WTC11 (cell line): ENCODE results near the gene MAPKAP1. TPM values are rescaled to one million over a fixed set of nuclear protein-coding genes. Genes with fewer than 3 reads are reported as not detected.

Source experiments
- ATAC-seq: fragments of 200-7000 bp; cut with Tn5 transposase; 2 replicates; pipeline ENCODE4 v1.10.0; 2021; ENCODE audit warnings: mild to moderate bottlenecking, moderate library complexity
- CTCF ChIA-PET: fragments of 300-600 bp; sonication (Branson Sonifier 250); formaldehyde crosslinking; loops from one replicate; lab custom pipeline; 2021; ENCODE audit warnings: antibody characterized with exemption; lab: Charles Lee
- POLR2A ChIA-PET: fragments of 350-600 bp; sonication (Branson Sonifier 250); formaldehyde crosslinking; loops from one replicate; lab custom pipeline; 2021; ENCODE audit warnings: antibody characterized with exemption; lab: Charles Lee
- DNase-seq: peaks from one replicate; pipeline ENCODE4 v3.0.0; 2021; ENCODE audit warnings: low spot score
- H3K27ac Mint-ChIP-seq: 2 replicates; pipeline ENCODE4 v1.8.0; 2021; ENCODE audit warnings: mixed read lengths
- H3K27me3 Mint-ChIP-seq: 2 replicates; pipeline ENCODE4 v1.8.0; 2021; ENCODE audit warnings: low read depth, mild to moderate bottlenecking, moderate library complexity, mixed read lengths
- H3K36me3 Mint-ChIP-seq: 2 replicates; pipeline ENCODE4 v1.8.0; 2021; ENCODE audit warnings: mixed read lengths
- H3K4me1 Mint-ChIP-seq: 2 replicates; pipeline ENCODE4 v1.8.0; 2022; ENCODE audit warnings: mixed read lengths
- H3K4me3 Mint-ChIP-seq: 2 replicates; pipeline ENCODE4 v1.8.0; 2021; ENCODE audit warnings: mild to moderate bottlenecking, moderate library complexity, mixed read lengths
- H3K9me3 Mint-ChIP-seq: 2 replicates; pipeline ENCODE4 v1.8.0; 2021; ENCODE audit warnings: mixed read lengths
- EMX1 ChIP-seq: fragments of 250-450 bp; sonication (Bioruptor Pico); IDR thresholded peaks from 2 replicates; pipeline ENCODE4 v1.8.0; 2021; ENCODE audit warnings: mild to moderate bottlenecking
- ETV6 ChIP-seq: sonication (generic); formaldehyde crosslinking; IDR thresholded peaks from 2 replicates; pipeline ENCODE4 v1.8.1; 2022; ENCODE audit warnings: mild to moderate bottlenecking, missing genetic modification reagents
- GABPB1 ChIP-seq: sonication (generic); formaldehyde crosslinking; IDR thresholded peaks from 2 replicates; pipeline ENCODE4 v1.8.1; 2023; ENCODE audit warnings: mild to moderate bottlenecking, missing genetic modification reagents
- GRHL2 ChIP-seq: fragments of 250-450 bp; sonication (Bioruptor Pico); IDR thresholded peaks from 2 replicates; pipeline ENCODE4 v1.8.0; 2022; ENCODE audit warnings: mild to moderate bottlenecking, moderate library complexity; ENCODE audit not compliant: insufficient replicate concordance, severe bottlenecking
- IRF2 ChIP-seq: sonication (generic); formaldehyde crosslinking; IDR thresholded peaks from 2 replicates; pipeline ENCODE4 v1.8.0; 2022; ENCODE audit warnings: low read depth, missing genetic modification reagents, borderline replicate concordance
- JAZF1 ChIP-seq: fragments of 250-450 bp; sonication (Bioruptor Pico); IDR thresholded peaks from 2 replicates; pipeline ENCODE4 v1.9.0; 2021; ENCODE audit warnings: moderate library complexity, mild to moderate bottlenecking, inconsistent platforms
- MYBL2 ChIP-seq: sonication (generic); formaldehyde crosslinking; IDR thresholded peaks from 2 replicates; pipeline ENCODE4 v1.8.1; 2023; ENCODE audit warnings: mild to moderate bottlenecking, moderate library complexity, missing genetic modification reagents
- NR1H2 ChIP-seq: sonication (generic); formaldehyde crosslinking; IDR thresholded peaks from 2 replicates; pipeline ENCODE4 v1.9.0; 2021; ENCODE audit warnings: mild to moderate bottlenecking, moderate library complexity, missing genetic modification reagents
- RORB ChIP-seq: fragments of 250-450 bp; sonication (Bioruptor Pico); IDR thresholded peaks from 2 replicates; pipeline ENCODE4 v1.9.0; 2021; ENCODE audit warnings: mild to moderate bottlenecking
- SP1 ChIP-seq: sonication (generic); formaldehyde crosslinking; conservative IDR thresholded peaks from 2 replicates; pipeline ENCODE4 v1.8.1; 2022; ENCODE audit warnings: missing genetic modification reagents
- STAT6 ChIP-seq: sonication (generic); formaldehyde crosslinking; conservative IDR thresholded peaks from 2 replicates; pipeline ENCODE4 v1.8.1; 2023; ENCODE audit warnings: mild to moderate bottlenecking, low read depth, missing genetic modification reagents, moderate library complexity
- TP53 ChIP-seq: sonication (generic); formaldehyde crosslinking; IDR thresholded peaks from 2 replicates; pipeline ENCODE4 v1.8.1; 2023; ENCODE audit warnings: mild to moderate bottlenecking, missing genetic modification reagents
- ZNF232 ChIP-seq: sonication (generic); formaldehyde crosslinking; IDR thresholded peaks from 2 replicates; pipeline ENCODE4 v1.8.0; 2022; ENCODE audit warnings: mild to moderate bottlenecking, missing genetic modification reagents
- ZNF671 ChIP-seq: fragments of 250-450 bp; sonication (Bioruptor Pico); IDR thresholded peaks from 2 replicates; pipeline ENCODE4 v1.8.0; 2021; ENCODE audit warnings: mild to moderate bottlenecking
- total RNA-seq: library from RNA; stranded (reverse); gene quantifications from 3 replicates; pipeline ENCODE4 v1.2.3, GENCODE V29; 2021
- TF ChIP-seq, protein P1 (sequence below): sonication (generic); formaldehyde crosslinking; IDR thresholded peaks from 2 replicates; pipeline ENCODE4 v1.8.1; 2023; ENCODE audit warnings: mild to moderate bottlenecking, missing genetic modification reagents, borderline replicate concordance
- TF ChIP-seq, protein P2 (sequence below): fragments of 250-450 bp; sonication (Bioruptor Pico); IDR thresholded peaks from 2 replicates; pipeline ENCODE4 v1.9.0; 2021; ENCODE audit warnings: mild to moderate bottlenecking, borderline replicate concordance
- TF ChIP-seq, protein P3 (sequence below): sonication (generic); formaldehyde crosslinking; IDR thresholded peaks from 2 replicates; pipeline ENCODE4 v1.8.0; 2023; ENCODE audit warnings: missing genetic modification reagents, mild to moderate bottlenecking, borderline replicate concordance
- TF ChIP-seq, protein P4 (sequence below): sonication (generic); formaldehyde crosslinking; IDR thresholded peaks from 2 replicates; pipeline ENCODE4 v1.8.1; 2022; ENCODE audit warnings: missing genetic modification reagents, borderline replicate concordance
- TF ChIP-seq, protein P5 (sequence below): sonication (generic); formaldehyde crosslinking; IDR thresholded peaks from 2 replicates; pipeline ENCODE4 v1.8.1; 2023; ENCODE audit warnings: mild to moderate bottlenecking, missing genetic modification reagents

MAPKAP1 gene
- total RNA-seq, 1 experiment from 2014 or later, result 111 TPM

- TF ChIP-seq GABPB1 (CRISPR knock-in tag) (no peak), ZNF232 (CRISPR knock-in tag) (no peak), GRHL2 (no peak), ZNF671 (CRISPR knock-in tag) (no peak), STAT6 (CRISPR knock-in tag) (no peak)
- TF ChIP-seq, protein P1, sequence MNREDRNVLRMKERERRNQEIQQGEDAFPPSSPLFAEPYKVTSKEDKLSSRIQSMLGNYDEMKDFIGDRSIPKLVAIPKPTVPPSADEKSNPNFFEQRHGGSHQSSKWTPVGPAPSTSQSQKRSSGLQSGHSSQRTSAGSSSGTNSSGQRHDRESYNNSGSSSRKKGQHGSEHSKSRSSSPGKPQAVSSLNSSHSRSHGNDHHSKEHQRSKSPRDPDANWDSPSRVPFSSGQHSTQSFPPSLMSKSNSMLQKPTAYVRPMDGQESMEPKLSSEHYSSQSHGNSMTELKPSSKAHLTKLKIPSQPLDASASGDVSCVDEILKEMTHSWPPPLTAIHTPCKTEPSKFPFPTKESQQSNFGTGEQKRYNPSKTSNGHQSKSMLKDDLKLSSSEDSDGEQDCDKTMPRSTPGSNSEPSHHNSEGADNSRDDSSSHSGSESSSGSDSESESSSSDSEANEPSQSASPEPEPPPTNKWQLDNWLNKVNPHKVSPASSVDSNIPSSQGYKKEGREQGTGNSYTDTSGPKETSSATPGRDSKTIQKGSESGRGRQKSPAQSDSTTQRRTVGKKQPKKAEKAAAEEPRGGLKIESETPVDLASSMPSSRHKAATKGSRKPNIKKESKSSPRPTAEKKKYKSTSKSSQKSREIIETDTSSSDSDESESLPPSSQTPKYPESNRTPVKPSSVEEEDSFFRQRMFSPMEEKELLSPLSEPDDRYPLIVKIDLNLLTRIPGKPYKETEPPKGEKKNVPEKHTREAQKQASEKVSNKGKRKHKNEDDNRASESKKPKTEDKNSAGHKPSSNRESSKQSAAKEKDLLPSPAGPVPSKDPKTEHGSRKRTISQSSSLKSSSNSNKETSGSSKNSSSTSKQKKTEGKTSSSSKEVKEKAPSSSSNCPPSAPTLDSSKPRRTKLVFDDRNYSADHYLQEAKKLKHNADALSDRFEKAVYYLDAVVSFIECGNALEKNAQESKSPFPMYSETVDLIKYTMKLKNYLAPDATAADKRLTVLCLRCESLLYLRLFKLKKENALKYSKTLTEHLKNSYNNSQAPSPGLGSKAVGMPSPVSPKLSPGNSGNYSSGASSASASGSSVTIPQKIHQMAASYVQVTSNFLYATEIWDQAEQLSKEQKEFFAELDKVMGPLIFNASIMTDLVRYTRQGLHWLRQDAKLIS, result no peak
- TF ChIP-seq, protein P2, sequence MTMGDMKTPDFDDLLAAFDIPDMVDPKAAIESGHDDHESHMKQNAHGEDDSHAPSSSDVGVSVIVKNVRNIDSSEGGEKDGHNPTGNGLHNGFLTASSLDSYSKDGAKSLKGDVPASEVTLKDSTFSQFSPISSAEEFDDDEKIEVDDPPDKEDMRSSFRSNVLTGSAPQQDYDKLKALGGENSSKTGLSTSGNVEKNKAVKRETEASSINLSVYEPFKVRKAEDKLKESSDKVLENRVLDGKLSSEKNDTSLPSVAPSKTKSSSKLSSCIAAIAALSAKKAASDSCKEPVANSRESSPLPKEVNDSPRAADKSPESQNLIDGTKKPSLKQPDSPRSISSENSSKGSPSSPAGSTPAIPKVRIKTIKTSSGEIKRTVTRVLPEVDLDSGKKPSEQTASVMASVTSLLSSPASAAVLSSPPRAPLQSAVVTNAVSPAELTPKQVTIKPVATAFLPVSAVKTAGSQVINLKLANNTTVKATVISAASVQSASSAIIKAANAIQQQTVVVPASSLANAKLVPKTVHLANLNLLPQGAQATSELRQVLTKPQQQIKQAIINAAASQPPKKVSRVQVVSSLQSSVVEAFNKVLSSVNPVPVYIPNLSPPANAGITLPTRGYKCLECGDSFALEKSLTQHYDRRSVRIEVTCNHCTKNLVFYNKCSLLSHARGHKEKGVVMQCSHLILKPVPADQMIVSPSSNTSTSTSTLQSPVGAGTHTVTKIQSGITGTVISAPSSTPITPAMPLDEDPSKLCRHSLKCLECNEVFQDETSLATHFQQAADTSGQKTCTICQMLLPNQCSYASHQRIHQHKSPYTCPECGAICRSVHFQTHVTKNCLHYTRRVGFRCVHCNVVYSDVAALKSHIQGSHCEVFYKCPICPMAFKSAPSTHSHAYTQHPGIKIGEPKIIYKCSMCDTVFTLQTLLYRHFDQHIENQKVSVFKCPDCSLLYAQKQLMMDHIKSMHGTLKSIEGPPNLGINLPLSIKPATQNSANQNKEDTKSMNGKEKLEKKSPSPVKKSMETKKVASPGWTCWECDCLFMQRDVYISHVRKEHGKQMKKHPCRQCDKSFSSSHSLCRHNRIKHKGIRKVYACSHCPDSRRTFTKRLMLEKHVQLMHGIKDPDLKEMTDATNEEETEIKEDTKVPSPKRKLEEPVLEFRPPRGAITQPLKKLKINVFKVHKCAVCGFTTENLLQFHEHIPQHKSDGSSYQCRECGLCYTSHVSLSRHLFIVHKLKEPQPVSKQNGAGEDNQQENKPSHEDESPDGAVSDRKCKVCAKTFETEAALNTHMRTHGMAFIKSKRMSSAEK (CRISPR knock-in tag), result no peak
- TF ChIP-seq, all 79 proteins: peak for 0
Observed at GRCh38 chr9:125444166-125444565, 262.8 kb downstream of the MAPKAP1 start (continued).

GRCh38 chr9:125443367-125443766 lies 263.6 kb downstream of the MAPKAP1 start:
- no peak overlapping the region for H3K4me3 Mint-ChIP-seq
- no peaks in the 10 kb centered on the region for H3K27me3 Mint-ChIP-seq
- H3K9me3 Mint-ChIP-seq, result no peaks in the 10 kb centered on the region
- H3K4me1 Mint-ChIP-seq, result peaks cover 14% of the 10 kb centered on the region
- H3K27ac Mint-ChIP-seq, result no peak overlapping the region
- ATAC-seq (no peak), DNase-seq (no peak)
- ChIA-PET POLR2A (no interaction called here), CTCF (no interaction called here)
- H3K36me3 Mint-ChIP-seq, result peaks cover 7% of the 10 kb centered on the region
- TF ChIP-seq ETV6 (CRISPR knock-in tag) (no peak), EMX1 (CRISPR knock-in tag) (no peak), TP53 (CRISPR knock-in tag) (no peak), IRF2 (CRISPR knock-in tag) (no peak), MYBL2 (CRISPR knock-in tag) (no peak), NR1H2 (no peak), SP1 (no peak), RORB (no peak), JAZF1 (CRISPR knock-in tag) (no peak)
- TF ChIP-seq, protein P3, sequence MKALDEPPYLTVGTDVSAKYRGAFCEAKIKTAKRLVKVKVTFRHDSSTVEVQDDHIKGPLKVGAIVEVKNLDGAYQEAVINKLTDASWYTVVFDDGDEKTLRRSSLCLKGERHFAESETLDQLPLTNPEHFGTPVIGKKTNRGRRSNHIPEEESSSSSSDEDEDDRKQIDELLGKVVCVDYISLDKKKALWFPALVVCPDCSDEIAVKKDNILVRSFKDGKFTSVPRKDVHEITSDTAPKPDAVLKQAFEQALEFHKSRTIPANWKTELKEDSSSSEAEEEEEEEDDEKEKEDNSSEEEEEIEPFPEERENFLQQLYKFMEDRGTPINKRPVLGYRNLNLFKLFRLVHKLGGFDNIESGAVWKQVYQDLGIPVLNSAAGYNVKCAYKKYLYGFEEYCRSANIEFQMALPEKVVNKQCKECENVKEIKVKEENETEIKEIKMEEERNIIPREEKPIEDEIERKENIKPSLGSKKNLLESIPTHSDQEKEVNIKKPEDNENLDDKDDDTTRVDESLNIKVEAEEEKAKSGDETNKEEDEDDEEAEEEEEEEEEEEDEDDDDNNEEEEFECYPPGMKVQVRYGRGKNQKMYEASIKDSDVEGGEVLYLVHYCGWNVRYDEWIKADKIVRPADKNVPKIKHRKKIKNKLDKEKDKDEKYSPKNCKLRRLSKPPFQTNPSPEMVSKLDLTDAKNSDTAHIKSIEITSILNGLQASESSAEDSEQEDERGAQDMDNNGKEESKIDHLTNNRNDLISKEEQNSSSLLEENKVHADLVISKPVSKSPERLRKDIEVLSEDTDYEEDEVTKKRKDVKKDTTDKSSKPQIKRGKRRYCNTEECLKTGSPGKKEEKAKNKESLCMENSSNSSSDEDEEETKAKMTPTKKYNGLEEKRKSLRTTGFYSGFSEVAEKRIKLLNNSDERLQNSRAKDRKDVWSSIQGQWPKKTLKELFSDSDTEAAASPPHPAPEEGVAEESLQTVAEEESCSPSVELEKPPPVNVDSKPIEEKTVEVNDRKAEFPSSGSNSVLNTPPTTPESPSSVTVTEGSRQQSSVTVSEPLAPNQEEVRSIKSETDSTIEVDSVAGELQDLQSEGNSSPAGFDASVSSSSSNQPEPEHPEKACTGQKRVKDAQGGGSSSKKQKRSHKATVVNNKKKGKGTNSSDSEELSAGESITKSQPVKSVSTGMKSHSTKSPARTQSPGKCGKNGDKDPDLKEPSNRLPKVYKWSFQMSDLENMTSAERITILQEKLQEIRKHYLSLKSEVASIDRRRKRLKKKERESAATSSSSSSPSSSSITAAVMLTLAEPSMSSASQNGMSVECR (CRISPR knock-in tag), result no peak
- TF ChIP-seq, protein P4, sequence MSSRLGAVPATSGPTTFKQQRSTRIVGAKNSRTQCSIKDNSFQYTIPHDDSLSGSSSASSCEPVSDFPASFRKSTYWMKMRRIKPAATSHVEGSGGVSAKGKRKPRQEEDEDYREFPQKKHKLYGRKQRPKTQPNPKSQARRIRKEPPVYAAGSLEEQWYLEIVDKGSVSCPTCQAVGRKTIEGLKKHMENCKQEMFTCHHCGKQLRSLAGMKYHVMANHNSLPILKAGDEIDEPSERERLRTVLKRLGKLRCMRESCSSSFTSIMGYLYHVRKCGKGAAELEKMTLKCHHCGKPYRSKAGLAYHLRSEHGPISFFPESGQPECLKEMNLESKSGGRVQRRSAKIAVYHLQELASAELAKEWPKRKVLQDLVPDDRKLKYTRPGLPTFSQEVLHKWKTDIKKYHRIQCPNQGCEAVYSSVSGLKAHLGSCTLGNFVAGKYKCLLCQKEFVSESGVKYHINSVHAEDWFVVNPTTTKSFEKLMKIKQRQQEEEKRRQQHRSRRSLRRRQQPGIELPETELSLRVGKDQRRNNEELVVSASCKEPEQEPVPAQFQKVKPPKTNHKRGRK (CRISPR knock-in tag), result no peak
- TF ChIP-seq, protein P5, sequence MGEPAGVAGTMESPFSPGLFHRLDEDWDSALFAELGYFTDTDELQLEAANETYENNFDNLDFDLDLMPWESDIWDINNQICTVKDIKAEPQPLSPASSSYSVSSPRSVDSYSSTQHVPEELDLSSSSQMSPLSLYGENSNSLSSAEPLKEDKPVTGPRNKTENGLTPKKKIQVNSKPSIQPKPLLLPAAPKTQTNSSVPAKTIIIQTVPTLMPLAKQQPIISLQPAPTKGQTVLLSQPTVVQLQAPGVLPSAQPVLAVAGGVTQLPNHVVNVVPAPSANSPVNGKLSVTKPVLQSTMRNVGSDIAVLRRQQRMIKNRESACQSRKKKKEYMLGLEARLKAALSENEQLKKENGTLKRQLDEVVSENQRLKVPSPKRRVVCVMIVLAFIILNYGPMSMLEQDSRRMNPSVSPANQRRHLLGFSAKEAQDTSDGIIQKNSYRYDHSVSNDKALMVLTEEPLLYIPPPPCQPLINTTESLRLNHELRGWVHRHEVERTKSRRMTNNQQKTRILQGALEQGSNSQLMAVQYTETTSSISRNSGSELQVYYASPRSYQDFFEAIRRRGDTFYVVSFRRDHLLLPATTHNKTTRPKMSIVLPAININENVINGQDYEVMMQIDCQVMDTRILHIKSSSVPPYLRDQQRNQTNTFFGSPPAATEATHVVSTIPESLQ, result no peak
